ENCODE results near the gene SLC12A7.
"Not testable (repeated sequence)": the region's sequence is repeated elsewhere in the genome, so short reads cannot be mapped to it uniquely, and the experiment has no call there.

Gene SLC12A7

GRCh38 chr5:1001406-1002270 is 110.2 kb downstream of the SLC12A7 start:
- DNase-seq: no peak

GRCh38 chr5:1000831-1001230 is 111.0 kb downstream of the SLC12A7 start:
- not testable (repeated sequence) for DNase-seq

Data from DMS79 (cell line).